Motor neuron (in vitro differentiated cells): ENCODE measurements around the gene WDR88. TPM values are rescaled to one million over a fixed set of nuclear protein-coding genes. Genes with fewer than 3 reads are reported as not detected.
"Not testable (repeated sequence)": the region's sequence is repeated elsewhere in the genome, so short reads cannot be mapped to it uniquely, and the experiment has no call there.

Source experiments
- ATAC-seq, 8 experiments: fragments of 200-7000 bp; cut with Tn5 transposase; replicated peaks in 6 of 8; 2 replicates each; pipeline ENCODE4 v1.8.0; 2021; ENCODE audit warnings: mild to moderate bottlenecking in 8 of 8, moderate library complexity in 8 of 8
- H3K27ac ChIP-seq, 2 donors: fragments of 250-450 bp; sonication (Bioruptor Pico); 2 replicates each; pipeline ENCODE4 v1.9.0; 2021; ENCODE audit warnings: antibody characterized with exemption in 2 of 2, mild to moderate bottlenecking in 2 of 2, moderate library complexity in 1 of 2
- H3K4me1 ChIP-seq, 2 donors: fragments of 250-450 bp; sonication (Bioruptor Pico); replicated peaks in 1 of 2; 2 replicates each; pipeline ENCODE4 v1.6.1; 2021; ENCODE audit warnings: antibody characterized with exemption in 2 of 2, mild to moderate bottlenecking in 2 of 2, moderate library complexity in 1 of 2
- H3K4me3 ChIP-seq, 5 donors: fragments of 250-450 bp; sonication (Bioruptor Pico); 2 replicates each; pipeline ENCODE4 v1.9.0; 2021; ENCODE audit warnings: antibody characterized with exemption in 5 of 5, mild to moderate bottlenecking in 5 of 5, moderate library complexity in 4 of 5
- WGBS, 10 experiments: fragments of 450-650 bp; shearing (Covaris generic); methylation state at CpG; one replicate each; pipeline ENCODE4 v1.0.0; 2022; 5-methylcytosine and 5-hydroxymethylcytosine counted together
- in situ Hi-C, 9 experiments: fragments of 400-800 bp; cut with MboI; loops; one replicate each; pipeline ENCODE4 v1.15.0; 2021; ENCODE audit warnings: low sequenced_read_pairs in 9 of 9, low pct_unique_long_range_greater_than_20kb in 2 of 9; ENCODE audit not compliant: unreplicated experiment in 9 of 9
- total RNA-seq, 8 experiments: library from RNA; unstranded; fragments of 300-600 nt; gene quantifications; 2 replicates each; pipeline versions ENCODE4 v1.2.3 to v1.2.4, GENCODE V29; 2022

The WDR88 gene
- total RNA-seq, 8 experiments from 2014 or later, result 0.25 to 1.4 (median 0.67) TPM

- no peak overlapping the region for H3K27ac ChIP-seq
- no peaks in the 10 kb centered on the region for H3K4me1 ChIP-seq
- in situ Hi-C loops, result loop anchor here in 1 of 9 experiments (25.0 kb wide), 1 partner anchor 121 kb away; no protein-coding TSS in a partner anchor
- no peak overlapping the region for H3K4me3 ChIP-seq
- ATAC-seq, result no peak
- WGBS, 10 experiments, result 70 to 100% (median 94%) methylated on average over 1 to 5 of the region's 10 CpGs; no CpG with 5 or more reads in 2 of the 10 experiments
These were observed 23.8 kb upstream of the WDR88 start for GRCh38 chr19:33108161-33108560.

GRCh38 chr19:33110137-33110910, 21.6 kb upstream of the WDR88 start:
- in situ Hi-C loops, result loop anchor here in 1 of 9 experiments (25.0 kb wide), 1 partner anchor 123 kb away; no protein-coding TSS in a partner anchor
- Histone ChIP-seq H3K27ac (no peak overlapping the region), H3K4me1 (no peaks in the 10 kb centered on the region), H3K4me3 (no peak overlapping the region)
- WGBS, 10 experiments, result 71 to 100% (median 93%) methylated on average over 1 to 9 of the region's 9 CpGs
- ATAC-seq, result no peak

GRCh38 chr19:33111587-33111986, 20.3 kb upstream of the WDR88 start:
- no peak for ATAC-seq
- WGBS, 10 experiments, result 97 to 100% (median 100%) methylated on average over 1 to 9 of the region's 11 CpGs; no CpG with 5 or more reads in 7 of the 10 experiments
- no peak overlapping the region for H3K27ac ChIP-seq
- no peak overlapping the region for H3K4me3 ChIP-seq
- in situ Hi-C loops, result loop anchor here in 1 of 9 experiments (25.0 kb wide), 1 partner anchor 124 kb away; no protein-coding TSS in a partner anchor
- H3K4me1 ChIP-seq, result no peaks in the 10 kb centered on the region

GRCh38 chr19:33114312-33114711, 17.6 kb upstream of the WDR88 start:
- H3K4me1 ChIP-seq, result no peaks in the 10 kb centered on the region
- WGBS, 10 experiments, result 56 to 100% (median 86%) methylated on average over 1 to 4 of the region's 4 CpGs
- H3K27ac ChIP-seq, result no peak overlapping the region
- H3K4me3 ChIP-seq, result no peak overlapping the region
- in situ Hi-C loops, result loop anchor here in 1 of 9 experiments (25.0 kb wide), 1 partner anchor 127 kb away; no protein-coding TSS in a partner anchor
- ATAC-seq, result no peak

GRCh38 chr19:33117501-33117900, 14.4 kb upstream of the WDR88 start:
- Histone ChIP-seq H3K4me3 (no peak overlapping the region), H3K27ac (no peak overlapping the region), H3K4me1 (no peaks in the 10 kb centered on the region)
- ATAC-seq, result peak in 3 of 8 experiments; percentile 23 to 91 (median 86)
- in situ Hi-C loops, result loop anchor here in 1 of 9 experiments (25.0 kb wide), 1 partner anchor 130 kb away; no protein-coding TSS in a partner anchor
- WGBS, 10 experiments, result 80 to 100% (median 94%) methylated on average over 1 to 7 of the region's 8 CpGs; no CpG with 5 or more reads in 2 of the 10 experiments

- no peak for ATAC-seq
- Histone ChIP-seq H3K27ac (no peak overlapping the region), H3K4me1 (no peaks in the 10 kb centered on the region), H3K4me3 (no peak overlapping the region)
- in situ Hi-C loops, result loop anchor here in 1 of 9 experiments (25.0 kb wide), 1 partner anchor 131 kb away; no protein-coding TSS in a partner anchor
- WGBS, 10 experiments, result 77 to 100% (median 90%) methylated on average over 1 to 7 of the region's 10 CpGs; no CpG with 5 or more reads in 2 of the 10 experiments
These were observed 13.3 kb upstream of the WDR88 start for GRCh38 chr19:33118643-33119042.

- in situ Hi-C loops, result loop anchor here in 1 of 9 experiments (25.0 kb wide), 1 partner anchor 137 kb away; no protein-coding TSS in a partner anchor
- no peak overlapping the region for H3K27ac ChIP-seq
- 80 to 100% (median 86%) methylated on average over 1 to 8 of the region's 10 CpGs; no CpG with 5 or more reads in 1 of the 10 experiments for WGBS, 10 experiments
These were observed 7.5 kb upstream of the WDR88 start for GRCh38 chr19:33124207-33125098.

GRCh38 chr19:33125929-33126388, 6.0 kb upstream of the WDR88 start:
- Histone ChIP-seq H3K4me3 (no peak overlapping the region), H3K4me1 (no peaks in the 10 kb centered on the region), H3K27ac (no peak overlapping the region)
- WGBS, 10 experiments, result 33 to 81% (median 65%) methylated on average over 1 to 7 of the region's 12 CpGs; no CpG with 5 or more reads in 4 of the 10 experiments
- peak; percentile 57 to 98 (median 82) for ATAC-seq
- in situ Hi-C loops, result no loop called here

More at GRCh38 chr19:33124207-33125098, 7.5 kb upstream of the WDR88 start:
- no peaks in the 10 kb centered on the region for H3K4me1 ChIP-seq
- no peak for ATAC-seq
- no peak overlapping the region for H3K4me3 ChIP-seq

GRCh38 chr19:33126712-33127111, 5.2 kb upstream of the WDR88 start:
- WGBS, 10 experiments, result 83 to 100% (median 100%) methylated on average over 1 to 5 of the region's 8 CpGs; no CpG with 5 or more reads in 4 of the 10 experiments
- H3K4me1 ChIP-seq, H3K27ac ChIP-seq, in situ Hi-C loops, ATAC-seq, H3K4me3 ChIP-seq: not testable (repeated sequence)

GRCh38 chr19:33129901-33130300, 2.0 kb upstream of the WDR88 start:
- H3K27ac ChIP-seq, result peak overlapping the region in 1 of 2 donors; percentile 50
- ATAC-seq, result no peak
- WGBS, 10 experiments, result 6 to 100% (median 62%) methylated on average over 1 to 5 of the region's 6 CpGs; no CpG with 5 or more reads in 1 of the 10 experiments
- no peaks in the 10 kb centered on the region for H3K4me1 ChIP-seq
- no peak overlapping the region for H3K4me3 ChIP-seq
- in situ Hi-C loops, result no loop called here

GRCh38 chr19:33130433-33130832, 1.5 kb upstream of the WDR88 start:
- Histone ChIP-seq H3K27ac (peak overlapping the region in 1 of 2 donors; percentile 31), H3K4me1 (no peaks in the 10 kb centered on the region), H3K4me3 (no peak overlapping the region)
- 63 to 97% (median 85%) methylated on average over 1 to 5 of the region's 6 CpGs; no CpG with 5 or more reads in 1 of the 10 experiments for WGBS, 10 experiments
- no peak for ATAC-seq
- in situ Hi-C loops, result no loop called here

- Histone ChIP-seq H3K27ac (no peak overlapping the region), H3K4me1 (no peaks in the 10 kb centered on the region), H3K4me3 (no peak overlapping the region)
- in situ Hi-C loops, result no loop called here
- no peak for ATAC-seq
- WGBS, 10 experiments, result 82 to 100% methylated on average over 1 to 3 of the region's 15 CpGs; no CpG with 5 or more reads in 8 of the 10 experiments
These were observed 511 bp downstream of the WDR88 start for GRCh38 chr19:33132425-33132824.
